Measurements from ENCODE around the gene ITPRID2.

ITPRID2 gene

GRCh38 chr2:181848261-181848886 is 43.2 kb upstream of the ITPRID2 start:
- DNase-seq (ENCODE audit: extremely low spot score), result no peak
- no peak for TF ChIP-seq FOXM1 (IDR thresholded peaks at IDR 0.05; ENCODE audit: borderline replicate concordance)
- no peak for TF ChIP-seq PKNOX1 (IDR thresholded peaks at IDR 0.05)
- no peak for TF ChIP-seq NFRKB (IDR thresholded peaks at IDR 0.05)
- no peak for TF ChIP-seq SP1 (IDR thresholded peaks at IDR 0.05)
- TF ChIP-seq TARDBP (IDR thresholded peaks at IDR 0.05), result no peak
- no peak for TF ChIP-seq SUZ12 (IDR thresholded peaks at IDR 0.05)
- TF ChIP-seq L3MBTL2 (conservative IDR thresholded peaks at IDR 0.05), result no peak
- no peak for TF ChIP-seq FOXK2 (IDR thresholded peaks at IDR 0.05)
- no peak for TF ChIP-seq BHLHE40 (IDR thresholded peaks at IDR 0.05; ENCODE audit: borderline replicate concordance)
- no peak for TF ChIP-seq ARNT (IDR thresholded peaks at IDR 0.05)
- no peak for TF ChIP-seq LEF1 (IDR thresholded peaks at IDR 0.05; ENCODE audit: borderline replicate concordance)
- no peak for TF ChIP-seq ELF4 (IDR thresholded peaks at IDR 0.05)
- TF ChIP-seq HDGF (IDR thresholded peaks at IDR 0.05; ENCODE audit: borderline replicate concordance), result no peak
- TF ChIP-seq FOXA1 (IDR thresholded peaks at IDR 0.05), result no peak
- no peak for TF ChIP-seq ZNF384 (IDR thresholded peaks at IDR 0.05)
- no peak for TF ChIP-seq CTBP1 (IDR thresholded peaks at IDR 0.05; ENCODE audit: borderline replicate concordance)
- ChIA-PET POLR2A (no interaction called here), CTCF (no interaction called here)

GRCh38 chr2:181849601-181850000 is 41.9 kb upstream of the ITPRID2 start:
- ChIA-PET CTCF (no interaction called here), POLR2A (no interaction called here)
- no peak for DNase-seq (ENCODE audit: extremely low spot score)
- no peak for TF ChIP-seq ARNT (IDR thresholded peaks at IDR 0.05)
- no peak for TF ChIP-seq FOXM1 (IDR thresholded peaks at IDR 0.05; ENCODE audit: borderline replicate concordance)
- no peak for TF ChIP-seq ZNF384 (IDR thresholded peaks at IDR 0.05)
- no peak for TF ChIP-seq SUZ12 (IDR thresholded peaks at IDR 0.05)
- TF ChIP-seq CTBP1 (IDR thresholded peaks at IDR 0.05; ENCODE audit: borderline replicate concordance), result no peak
- TF ChIP-seq LEF1 (IDR thresholded peaks at IDR 0.05; ENCODE audit: borderline replicate concordance), result no peak
- TF ChIP-seq FOXA1 (IDR thresholded peaks at IDR 0.05), result no peak
- TF ChIP-seq BHLHE40 (IDR thresholded peaks at IDR 0.05; ENCODE audit: borderline replicate concordance), result no peak
- TF ChIP-seq HDGF (IDR thresholded peaks at IDR 0.05; ENCODE audit: borderline replicate concordance), result no peak
- no peak for TF ChIP-seq SP1 (IDR thresholded peaks at IDR 0.05)
- no peak for TF ChIP-seq TARDBP (IDR thresholded peaks at IDR 0.05)
- no peak for TF ChIP-seq ELF4 (IDR thresholded peaks at IDR 0.05)
- no peak for TF ChIP-seq NFRKB (IDR thresholded peaks at IDR 0.05)
- no peak for TF ChIP-seq FOXK2 (IDR thresholded peaks at IDR 0.05)
- no peak for TF ChIP-seq PKNOX1 (IDR thresholded peaks at IDR 0.05)
- TF ChIP-seq L3MBTL2 (conservative IDR thresholded peaks at IDR 0.05), result no peak

- no peak for TF ChIP-seq ARNT (IDR thresholded peaks at IDR 0.05)
- no peak for TF ChIP-seq ZNF384 (IDR thresholded peaks at IDR 0.05)
- TF ChIP-seq ELF4 (IDR thresholded peaks at IDR 0.05), result no peak
- TF ChIP-seq SP1 (IDR thresholded peaks at IDR 0.05), result no peak
- no peak for TF ChIP-seq FOXK2 (IDR thresholded peaks at IDR 0.05)
- TF ChIP-seq FOXA1 (IDR thresholded peaks at IDR 0.05), result no peak
- TF ChIP-seq FOXM1 (IDR thresholded peaks at IDR 0.05; ENCODE audit: borderline replicate concordance), result no peak
- TF ChIP-seq PKNOX1 (IDR thresholded peaks at IDR 0.05), result no peak
- TF ChIP-seq NFRKB (IDR thresholded peaks at IDR 0.05), result no peak
- TF ChIP-seq HDGF (IDR thresholded peaks at IDR 0.05; ENCODE audit: borderline replicate concordance), result no peak
- no peak for TF ChIP-seq BHLHE40 (IDR thresholded peaks at IDR 0.05; ENCODE audit: borderline replicate concordance)
- DNase-seq (ENCODE audit: extremely low spot score), result no peak
- ChIA-PET POLR2A (no interaction called here), CTCF (no interaction called here)
Observed at GRCh38 chr2:181850936-181851560, 40.5 kb upstream of the ITPRID2 start.

GRCh38 chr2:181851726-181852125 is 39.8 kb upstream of the ITPRID2 start:
- no peak for DNase-seq (ENCODE audit: extremely low spot score)
- TF ChIP-seq FOXK2 (IDR thresholded peaks at IDR 0.05), result no peak
- no peak for TF ChIP-seq ELF4 (IDR thresholded peaks at IDR 0.05)
- TF ChIP-seq PKNOX1 (IDR thresholded peaks at IDR 0.05), result no peak
- TF ChIP-seq FOXA1 (IDR thresholded peaks at IDR 0.05), result no peak
- ChIA-PET CTCF (interaction anchor here (0.5 kb wide), 1 partner anchor 1043 kb away, joined by 3 read pairs; no protein-coding TSS in a partner anchor), POLR2A (no interaction called here)

GRCh38 chr2:181853696-181854095 is 37.8 kb upstream of the ITPRID2 start:
- POLR2A ChIA-PET, result no interaction called here
- CTCF ChIA-PET, result no interaction called here
- DNase-seq (ENCODE audit: extremely low spot score), result no peak
- TF ChIP-seq HDGF (IDR thresholded peaks at IDR 0.05; ENCODE audit: borderline replicate concordance) (no peak), LEF1 (IDR thresholded peaks at IDR 0.05; ENCODE audit: borderline replicate concordance) (no peak), PKNOX1 (IDR thresholded peaks at IDR 0.05) (no peak), L3MBTL2 (conservative IDR thresholded peaks at IDR 0.05) (no peak), BHLHE40 (IDR thresholded peaks at IDR 0.05; ENCODE audit: borderline replicate concordance) (no peak), SP1 (IDR thresholded peaks at IDR 0.05) (no peak), ZNF384 (IDR thresholded peaks at IDR 0.05) (no peak), ARNT (IDR thresholded peaks at IDR 0.05) (no peak), SUZ12 (IDR thresholded peaks at IDR 0.05) (no peak), TARDBP (IDR thresholded peaks at IDR 0.05) (no peak), FOXM1 (IDR thresholded peaks at IDR 0.05; ENCODE audit: borderline replicate concordance) (no peak), NFRKB (IDR thresholded peaks at IDR 0.05) (no peak), FOXA1 (IDR thresholded peaks at IDR 0.05) (no peak), FOXK2 (IDR thresholded peaks at IDR 0.05) (no peak), CTBP1 (IDR thresholded peaks at IDR 0.05; ENCODE audit: borderline replicate concordance) (no peak), ELF4 (IDR thresholded peaks at IDR 0.05) (no peak)

Measured in HEK293T (cell line).